Measurements from ENCODE around the gene RNF13.
A peak's percentile ranks its signal among the peaks of the same experiment; 100 is the strongest.
"Not testable (repeated sequence)": the region's sequence is repeated elsewhere in the genome, so short reads cannot be mapped to it uniquely, and the experiment has no call there.

Gene RNF13

DNA sequence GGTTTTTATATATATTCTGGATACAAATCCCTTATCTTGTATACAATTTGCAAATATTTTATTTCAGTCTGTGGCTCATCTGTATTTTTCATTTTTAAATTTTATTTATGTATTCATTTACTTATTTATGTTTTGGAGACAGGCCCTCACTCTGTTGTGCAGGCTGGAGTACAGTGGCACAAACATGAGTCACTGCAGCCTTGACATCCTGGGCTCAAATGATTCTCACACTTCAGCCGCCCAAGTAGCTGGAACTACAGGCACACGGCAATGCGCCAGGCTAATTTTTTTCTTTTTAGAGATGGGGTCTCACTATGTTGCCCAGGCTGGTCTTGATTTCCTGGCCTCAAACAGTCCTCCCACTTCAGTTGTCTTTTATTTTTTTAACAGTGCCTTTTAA lies 107.1 kb downstream of the RNF13 start:
- CTCF ChIA-PET = interaction anchor here (0.6 to 0.7 kb wide), 2 partner anchors 20 to 456 kb away, joined by 3 read pairs; no protein-coding TSS in a partner anchor
- POLR2A ChIA-PET (ENCODE audit: low non-redundant PET) = no interaction called here
- no peak overlapping the region for H3K27ac ChIP-seq

DNA sequence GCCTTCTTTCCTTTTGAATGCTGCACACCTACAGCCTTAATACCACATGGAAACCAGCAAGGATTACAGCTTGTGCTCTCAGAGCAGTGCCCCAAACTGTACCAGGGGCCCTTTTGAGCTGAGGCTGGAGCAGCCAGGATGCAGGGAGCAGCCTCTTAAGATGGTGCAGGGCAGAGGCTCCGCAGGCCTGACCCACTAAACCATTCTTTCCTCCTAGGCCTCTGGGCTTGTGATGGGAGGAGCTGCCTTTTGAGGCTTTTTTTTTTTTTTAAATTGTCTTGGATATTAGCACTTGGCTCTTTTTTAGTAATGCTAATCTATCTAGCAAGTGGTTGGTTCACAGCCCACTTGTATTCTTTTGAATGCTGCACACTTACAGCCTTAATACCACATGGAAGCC lies 120.0 kb downstream of the RNF13 start:
- H3K27ac ChIP-seq = no peak overlapping the region
- no peak for DNase-seq (ENCODE audit: low spot score)
- ChIA-PET CTCF (interaction anchor here (0.6 kb wide), 2 partner anchors 12 to 386 kb away, joined by 3 read pairs; no protein-coding TSS in a partner anchor), POLR2A (ENCODE audit: low non-redundant PET) (no interaction called here)
- TF ChIP-seq, protein P1, sequence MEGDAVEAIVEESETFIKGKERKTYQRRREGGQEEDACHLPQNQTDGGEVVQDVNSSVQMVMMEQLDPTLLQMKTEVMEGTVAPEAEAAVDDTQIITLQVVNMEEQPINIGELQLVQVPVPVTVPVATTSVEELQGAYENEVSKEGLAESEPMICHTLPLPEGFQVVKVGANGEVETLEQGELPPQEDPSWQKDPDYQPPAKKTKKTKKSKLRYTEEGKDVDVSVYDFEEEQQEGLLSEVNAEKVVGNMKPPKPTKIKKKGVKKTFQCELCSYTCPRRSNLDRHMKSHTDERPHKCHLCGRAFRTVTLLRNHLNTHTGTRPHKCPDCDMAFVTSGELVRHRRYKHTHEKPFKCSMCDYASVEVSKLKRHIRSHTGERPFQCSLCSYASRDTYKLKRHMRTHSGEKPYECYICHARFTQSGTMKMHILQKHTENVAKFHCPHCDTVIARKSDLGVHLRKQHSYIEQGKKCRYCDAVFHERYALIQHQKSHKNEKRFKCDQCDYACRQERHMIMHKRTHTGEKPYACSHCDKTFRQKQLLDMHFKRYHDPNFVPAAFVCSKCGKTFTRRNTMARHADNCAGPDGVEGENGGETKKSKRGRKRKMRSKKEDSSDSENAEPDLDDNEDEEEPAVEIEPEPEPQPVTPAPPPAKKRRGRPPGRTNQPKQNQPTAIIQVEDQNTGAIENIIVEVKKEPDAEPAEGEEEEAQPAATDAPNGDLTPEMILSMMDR (conservative IDR thresholded peaks at IDR 0.05; ENCODE audit: low read depth) = no peak

More for the DNA sequence above, 107.1 kb downstream of the RNF13 start:
- no peak for DNase-seq (ENCODE audit: low spot score)
- TF ChIP-seq, protein P1 (conservative IDR thresholded peaks at IDR 0.05; ENCODE audit: low read depth) = no peak

DNA sequence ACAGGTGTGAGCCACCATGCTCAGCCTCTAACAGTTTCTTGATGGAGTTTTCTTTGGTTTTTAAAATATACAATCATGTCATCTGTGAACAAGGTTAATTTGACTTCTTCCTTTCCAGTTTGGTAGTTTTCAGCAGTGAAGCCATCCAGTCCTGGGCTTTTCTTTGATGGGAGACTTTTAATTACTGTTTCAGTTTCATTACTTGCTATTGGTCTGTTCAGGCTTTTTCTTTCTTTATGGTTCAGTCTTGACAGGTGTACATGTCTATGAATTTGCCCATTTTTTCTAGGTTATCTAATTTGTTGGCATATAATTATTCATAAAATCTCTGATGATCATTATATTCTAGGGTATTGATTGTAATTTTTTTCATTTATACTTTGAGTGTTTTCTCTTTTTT lies 120.8 kb downstream of the RNF13 start:
- H3K27ac ChIP-seq = no peak overlapping the region
- TF ChIP-seq, protein P1 (conservative IDR thresholded peaks at IDR 0.05; ENCODE audit: low read depth) = no peak
- CTCF ChIA-PET = interaction anchor here (0.7 kb wide), 1 partner anchor 268 kb away, joined by 3 read pairs; no protein-coding TSS in a partner anchor
- POLR2A ChIA-PET (ENCODE audit: low non-redundant PET) = no interaction called here
- no peak for DNase-seq (ENCODE audit: low spot score)

DNA sequence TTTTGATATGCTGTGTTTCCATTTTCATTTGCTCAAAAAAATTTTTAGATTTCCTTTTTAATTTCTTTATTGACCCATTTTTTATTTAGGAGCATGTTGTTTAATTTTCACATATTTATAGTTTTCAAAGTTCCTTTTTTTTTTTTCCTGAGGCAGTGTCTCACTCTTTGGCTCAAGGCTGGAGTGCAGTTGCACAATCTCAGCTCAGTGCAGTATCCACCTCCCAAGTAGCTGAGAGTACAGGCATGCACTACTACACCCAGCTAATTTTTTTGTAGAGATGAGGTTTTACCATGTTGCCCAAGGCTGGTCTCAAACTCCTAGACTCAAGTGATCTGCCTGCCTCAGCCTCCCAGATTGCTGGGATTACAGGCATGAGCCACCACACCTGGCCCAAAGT lies 121.5 kb downstream of the RNF13 start:
- DNase-seq (ENCODE audit: low spot score) = no peak
- H3K27ac ChIP-seq = no peak overlapping the region
- CTCF ChIA-PET = no interaction called here
- TF ChIP-seq, protein P1 (conservative IDR thresholded peaks at IDR 0.05; ENCODE audit: low read depth) = no peak
- POLR2A ChIA-PET (ENCODE audit: low non-redundant PET) = no interaction called here

DNA sequence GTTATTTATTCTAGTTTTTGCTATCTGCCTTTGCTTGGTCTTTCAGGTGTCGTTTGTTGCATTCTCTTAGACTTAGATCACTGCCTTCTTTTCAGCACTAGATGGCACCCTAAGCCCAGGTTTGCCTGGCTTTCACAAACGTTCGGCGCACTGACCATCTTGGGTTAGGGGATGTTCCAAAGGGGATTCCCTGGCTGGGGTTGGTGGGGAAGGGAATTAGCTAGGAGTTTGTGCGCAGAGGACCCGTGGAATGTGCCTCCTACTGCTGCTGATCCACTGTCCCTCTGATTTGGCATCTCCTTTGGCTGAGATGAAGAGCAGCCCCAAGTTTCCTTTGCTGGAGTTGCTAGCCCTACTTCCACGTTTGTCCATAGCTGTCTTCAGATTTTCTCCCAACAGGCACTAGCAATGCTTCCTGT lies 123.8 kb downstream of the RNF13 start:
- no peak overlapping the region for H3K27ac ChIP-seq
- DNase-seq (ENCODE audit: low spot score) = peak; percentile 44
- CTCF ChIA-PET = interaction anchor here (0.5 to 1.2 kb wide), 7 partner anchors 8 to 1057 kb away, joined by 3 to 4 read pairs (median 3); no protein-coding TSS in a partner anchor
- POLR2A ChIA-PET (ENCODE audit: low non-redundant PET) = no interaction called here
- TF ChIP-seq, protein P1 (conservative IDR thresholded peaks at IDR 0.05; ENCODE audit: low read depth) = peak; percentile 78

DNA sequence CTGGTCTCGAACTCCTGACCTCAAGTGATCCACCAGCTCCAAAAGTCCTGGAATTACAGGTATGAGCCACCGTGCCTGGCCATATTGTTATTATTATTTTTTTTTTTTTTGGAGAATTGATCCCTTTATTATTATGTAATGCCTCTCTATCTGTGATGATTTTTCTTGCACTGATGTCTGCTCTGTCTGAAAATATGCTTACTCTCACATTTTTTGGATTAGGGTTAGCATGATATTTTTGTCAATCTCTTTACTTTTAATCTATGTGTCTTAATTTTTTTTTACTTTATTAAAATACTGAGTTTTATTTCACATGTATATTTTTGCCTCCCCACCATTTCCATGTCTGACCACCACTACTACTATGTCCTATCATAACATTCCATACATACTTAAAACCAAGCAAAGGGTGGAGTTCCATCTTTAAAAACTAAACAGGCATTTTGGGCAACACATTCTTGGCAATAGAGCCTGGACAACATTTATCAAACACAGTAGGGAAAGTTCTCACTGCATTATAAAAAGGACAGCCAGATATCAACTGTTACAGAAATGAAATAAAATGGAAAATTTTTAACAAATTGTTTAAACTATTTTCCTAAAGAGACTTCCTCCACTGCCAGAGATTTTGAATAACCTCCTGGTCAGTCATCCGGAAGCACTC lies 125.5 kb downstream of the RNF13 start:
- DNase-seq (ENCODE audit: low spot score); POLR2A ChIA-PET (ENCODE audit: low non-redundant PET); CTCF ChIA-PET; H3K27ac ChIP-seq: not testable (repeated sequence)

DNA sequence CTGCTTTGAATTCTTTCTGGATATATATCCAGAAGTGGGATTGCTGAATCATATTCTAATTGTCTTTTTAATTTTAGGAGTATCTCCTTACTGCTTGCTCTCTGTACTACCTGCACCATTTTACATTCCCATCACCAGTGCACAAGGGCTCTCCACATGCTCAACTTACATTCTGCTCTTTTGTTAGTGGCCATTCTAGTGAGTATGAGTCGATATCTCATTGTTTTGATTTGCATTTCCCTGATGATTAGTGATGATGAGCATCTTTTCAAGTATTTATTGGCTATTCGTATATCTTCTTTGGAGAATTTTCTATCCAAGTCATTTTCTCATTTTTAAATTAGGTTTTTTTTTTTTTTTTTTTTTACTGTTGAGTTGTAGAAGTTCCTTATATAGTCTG lies 128.2 kb downstream of the RNF13 start:
- POLR2A ChIA-PET (ENCODE audit: low non-redundant PET) = no interaction called here
- CTCF ChIA-PET = no interaction called here
- H3K27ac ChIP-seq = no peak overlapping the region
- TF ChIP-seq, protein P1 (conservative IDR thresholded peaks at IDR 0.05; ENCODE audit: low read depth) = no peak
- no peak for DNase-seq (ENCODE audit: low spot score)

Data from RWPE1 (cell line).